Liver (tissue), 9 donors: ENCODE data around the gene RUFY4. TPM values are rescaled to one million over a fixed set of nuclear protein-coding genes. Genes with fewer than 3 reads are reported as not detected.

Experiments used
- DNase-seq: peaks from one replicate; pipeline ENCODE4 v3.0.0-alpha.2; 2017; ENCODE audit warnings: low spot score
- H3K27ac ChIP-seq, 2 donors: one replicate each; pipeline ENCODE4 v1.7.0; 2013; ENCODE audit warnings: inconsistent platforms in 2 of 2, low read length in 2 of 2, control low read depth in 1 of 2, low read depth in 1 of 2, mild to moderate bottlenecking in 1 of 2
- H3K27me3 ChIP-seq, 4 donors: one replicate each; pipeline versions ENCODE4 v1.6.1 to v1.7.0; 2013; ENCODE audit warnings: low read length in 3 of 4, inconsistent platforms in 1 of 4, mild to moderate bottlenecking in 1 of 4, moderate library complexity in 1 of 4; ENCODE audit not compliant: control insufficient read depth in 4 of 4, insufficient read depth in 4 of 4
- H3K36me3 ChIP-seq, 4 donors: one replicate each; pipeline versions ENCODE4 v1.6.1 to v1.7.0; 2013; ENCODE audit warnings: low read length in 3 of 4, mild to moderate bottlenecking in 3 of 4, low read depth in 1 of 4, moderate library complexity in 1 of 4; ENCODE audit not compliant: control insufficient read depth in 4 of 4, insufficient read depth in 3 of 4
- H3K4me1 ChIP-seq, 4 donors: one replicate each; pipeline versions ENCODE4 v1.6.1 to v1.7.0; 2013; ENCODE audit warnings: low read length in 3 of 4, mild to moderate bottlenecking in 3 of 4, moderate library complexity in 1 of 4; ENCODE audit not compliant: control insufficient read depth in 4 of 4, insufficient read depth in 4 of 4
- H3K4me3 ChIP-seq, 3 donors: one replicate each; pipeline versions ENCODE4 v1.6.1 to v1.7.0; 2013; ENCODE audit warnings: low read length in 3 of 3, control low read depth in 1 of 3, low read depth in 1 of 3, mild to moderate bottlenecking in 1 of 3
- H3K9ac ChIP-seq, 2 donors: one replicate each; pipeline ENCODE4 v1.7.0; 2013; ENCODE audit warnings: low read length in 2 of 2, mild to moderate bottlenecking in 2 of 2, moderate library complexity in 2 of 2, control low read depth in 1 of 2, low read depth in 1 of 2
- H3K9me3 ChIP-seq, 4 donors: one replicate each; pipeline versions ENCODE4 v1.6.1 to v1.7.0; 2013; ENCODE audit warnings: low read length in 3 of 4; ENCODE audit not compliant: control insufficient read depth in 4 of 4
- CTCF ChIP-seq: fragments of 150-350 bp; IDR thresholded peaks from 2 replicates; pipeline ENCODE4 v1.5.1; 2017; ENCODE audit warnings: improper control_type of control experiment, low read depth, low read length; ENCODE audit not compliant: missing input control
- EGR1 ChIP-seq, 2 donors: IDR thresholded peaks; 2 replicates each; pipeline ENCODE4 v1.6.1; 2016 to 2018; ENCODE audit warnings: antibody characterized with exemption in 2 of 2, low read depth in 2 of 2
- FOXA1 ChIP-seq: IDR thresholded peaks from 2 replicates; pipeline ENCODE4 v1.6.1; 2016; ENCODE audit warnings: antibody characterized with exemption
- FOXA2 ChIP-seq: IDR thresholded peaks from 2 replicates; pipeline ENCODE4 v1.6.1; 2016; ENCODE audit warnings: antibody characterized with exemption
- GABPA ChIP-seq, 2 donors: IDR thresholded peaks in 1 of 2; conservative IDR thresholded peaks in 1 of 2; 2 replicates each; pipeline ENCODE4 v1.6.1; 2016; ENCODE audit warnings: antibody characterized with exemption in 2 of 2, mild to moderate bottlenecking in 1 of 2, moderate library complexity in 1 of 2
- HNF4A ChIP-seq, 2 donors: conservative IDR thresholded peaks; 2 replicates each; pipeline ENCODE4 v1.6.1; 2016; ENCODE audit warnings: antibody characterized with exemption in 2 of 2, mild to moderate bottlenecking in 2 of 2
- HNF4G ChIP-seq: IDR thresholded peaks from 2 replicates; pipeline ENCODE4 v1.6.1; 2016; ENCODE audit warnings: antibody characterized with exemption
- JUND ChIP-seq, 2 donors: IDR thresholded peaks; 2 replicates each; pipeline ENCODE4 v1.6.1; 2016; ENCODE audit warnings: antibody characterized with exemption in 2 of 2
- MAX ChIP-seq: IDR thresholded peaks from 2 replicates; pipeline ENCODE4 v1.6.1; 2016; ENCODE audit warnings: antibody characterized with exemption
- NR2F2 ChIP-seq: IDR thresholded peaks from 2 replicates; pipeline ENCODE4 v1.6.1; 2016; ENCODE audit warnings: antibody characterized with exemption
- RAD21 ChIP-seq, 2 donors: IDR thresholded peaks; 2 replicates each; pipeline ENCODE4 v1.6.1; 2016; ENCODE audit warnings: antibody characterized with exemption in 2 of 2, mild to moderate bottlenecking in 2 of 2
- RXRA ChIP-seq, 2 donors: IDR thresholded peaks; 2 replicates each; pipeline ENCODE4 v1.6.1; 2017 to 2018; ENCODE audit warnings: antibody characterized with exemption in 2 of 2, mild to moderate bottlenecking in 1 of 2
- SP1 ChIP-seq: IDR thresholded peaks from 2 replicates; pipeline ENCODE4 v1.6.1; 2018; ENCODE audit warnings: antibody characterized with exemption, mild to moderate bottlenecking
- TAF1 ChIP-seq: conservative IDR thresholded peaks from 2 replicates; pipeline ENCODE4 v1.6.1; 2016; ENCODE audit warnings: antibody characterized with exemption, mild to moderate bottlenecking
- YY1 ChIP-seq: IDR thresholded peaks from 2 replicates; pipeline ENCODE4 v1.6.1; 2016; ENCODE audit warnings: antibody characterized with exemption, mild to moderate bottlenecking
- WGBS: extraction: QIAGEN DNeasy Blood & Tissue Kit; methylation state at CpG from one replicate; pipeline ENCODE4 v1.1.7; 2013; 5-methylcytosine and 5-hydroxymethylcytosine counted together
- polyA plus RNA-seq, 2 donors: library from polyadenylated mRNA; stranded (reverse) in 1 of 2; unstranded in 1 of 2; fragments of 200-250 nt in 1 of 2; fragments of >200 nt in 1 of 2; fragmentation: Nextera tagmentation in 1 of 2; extraction: Ambion mirVana in 1 of 2; gene quantifications; one replicate each; pipeline versions ENCODE4 v1.2.1 to v1.2.3, GENCODE V29; 2013 to 2015
- total RNA-seq, 2 donors: library from RNA; depleted of rRNA; stranded (reverse); fragments of >200 nt; gene quantifications; one replicate each; pipeline ENCODE4 v1.2.3, GENCODE V29; 2014
- TF ChIP-seq, protein P1 (sequence below): IDR thresholded peaks from 2 replicates; pipeline ENCODE4 v1.6.1; 2016; ENCODE audit warnings: antibody characterized with exemption, mild to moderate bottlenecking
- TF ChIP-seq, protein P2 (sequence below): IDR thresholded peaks from 2 replicates; pipeline ENCODE4 v1.6.1; 2016; ENCODE audit warnings: antibody characterized with exemption
- TF ChIP-seq, protein P3 (sequence below): IDR thresholded peaks from 2 replicates; pipeline ENCODE4 v1.6.1; 2016; ENCODE audit warnings: antibody characterized with exemption
- donor health status: healthy.
- donor health status: healthy.
- donor health status: healthy.
- donor health status: healthy.
- donor health status: healthy.

Gene RUFY4
- total and polyA plus RNA-seq, 4 donors = 0.05 to 0.08 (median 0.08) TPM; not detected in 1

DNA sequence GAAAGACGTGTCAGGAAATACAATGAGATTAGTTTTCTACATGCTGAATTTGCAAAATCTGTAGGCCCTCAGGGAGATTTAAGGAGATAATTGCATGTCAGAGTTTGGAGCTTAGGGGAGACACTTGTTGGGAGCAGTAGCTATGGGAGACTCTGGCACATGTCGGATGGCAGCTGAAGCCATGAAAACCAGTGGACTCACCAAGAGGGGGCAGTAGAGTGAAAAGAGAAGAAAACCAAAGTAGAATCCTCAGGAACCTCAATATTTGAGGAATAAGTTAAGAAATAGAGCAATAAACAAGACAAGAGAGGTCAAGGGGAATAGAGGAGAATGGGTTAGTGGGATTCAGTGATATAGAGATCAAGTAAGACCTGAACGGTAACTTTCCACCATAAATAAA lies 24.8 kb downstream of the RUFY4 start:
- no peak overlapping the region for H3K9ac ChIP-seq
- H3K4me3 ChIP-seq = no peak overlapping the region
- no peaks in the 10 kb centered on the region for H3K27me3 ChIP-seq
- TF ChIP-seq RXRA (IDR thresholded peaks at IDR 0.05) (no peak), EGR1 (IDR thresholded peaks at IDR 0.05; ENCODE audit: low read depth in 2 of 2) (no peak), FOXA1 (no peak), GABPA (IDR thresholded peaks at IDR 0.05 in 1 of 2, conservative IDR thresholded peaks at IDR 0.05 in 1 of 2) (no peak), TAF1 (no peak), FOXA2 (no peak), YY1 (no peak), HNF4G (no peak), CTCF (no peak), MAX (no peak), JUND (IDR thresholded peaks at IDR 0.05) (no peak), NR2F2 (no peak), RAD21 (IDR thresholded peaks at IDR 0.05) (no peak), HNF4A (conservative IDR thresholded peaks at IDR 0.05) (no peak), SP1 (no peak)
- TF ChIP-seq, protein P1, sequence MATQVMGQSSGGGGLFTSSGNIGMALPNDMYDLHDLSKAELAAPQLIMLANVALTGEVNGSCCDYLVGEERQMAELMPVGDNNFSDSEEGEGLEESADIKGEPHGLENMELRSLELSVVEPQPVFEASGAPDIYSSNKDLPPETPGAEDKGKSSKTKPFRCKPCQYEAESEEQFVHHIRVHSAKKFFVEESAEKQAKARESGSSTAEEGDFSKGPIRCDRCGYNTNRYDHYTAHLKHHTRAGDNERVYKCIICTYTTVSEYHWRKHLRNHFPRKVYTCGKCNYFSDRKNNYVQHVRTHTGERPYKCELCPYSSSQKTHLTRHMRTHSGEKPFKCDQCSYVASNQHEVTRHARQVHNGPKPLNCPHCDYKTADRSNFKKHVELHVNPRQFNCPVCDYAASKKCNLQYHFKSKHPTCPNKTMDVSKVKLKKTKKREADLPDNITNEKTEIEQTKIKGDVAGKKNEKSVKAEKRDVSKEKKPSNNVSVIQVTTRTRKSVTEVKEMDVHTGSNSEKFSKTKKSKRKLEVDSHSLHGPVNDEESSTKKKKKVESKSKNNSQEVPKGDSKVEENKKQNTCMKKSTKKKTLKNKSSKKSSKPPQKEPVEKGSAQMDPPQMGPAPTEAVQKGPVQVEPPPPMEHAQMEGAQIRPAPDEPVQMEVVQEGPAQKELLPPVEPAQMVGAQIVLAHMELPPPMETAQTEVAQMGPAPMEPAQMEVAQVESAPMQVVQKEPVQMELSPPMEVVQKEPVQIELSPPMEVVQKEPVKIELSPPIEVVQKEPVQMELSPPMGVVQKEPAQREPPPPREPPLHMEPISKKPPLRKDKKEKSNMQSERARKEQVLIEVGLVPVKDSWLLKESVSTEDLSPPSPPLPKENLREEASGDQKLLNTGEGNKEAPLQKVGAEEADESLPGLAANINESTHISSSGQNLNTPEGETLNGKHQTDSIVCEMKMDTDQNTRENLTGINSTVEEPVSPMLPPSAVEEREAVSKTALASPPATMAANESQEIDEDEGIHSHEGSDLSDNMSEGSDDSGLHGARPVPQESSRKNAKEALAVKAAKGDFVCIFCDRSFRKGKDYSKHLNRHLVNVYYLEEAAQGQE = no peak
- TF ChIP-seq, protein P2, sequence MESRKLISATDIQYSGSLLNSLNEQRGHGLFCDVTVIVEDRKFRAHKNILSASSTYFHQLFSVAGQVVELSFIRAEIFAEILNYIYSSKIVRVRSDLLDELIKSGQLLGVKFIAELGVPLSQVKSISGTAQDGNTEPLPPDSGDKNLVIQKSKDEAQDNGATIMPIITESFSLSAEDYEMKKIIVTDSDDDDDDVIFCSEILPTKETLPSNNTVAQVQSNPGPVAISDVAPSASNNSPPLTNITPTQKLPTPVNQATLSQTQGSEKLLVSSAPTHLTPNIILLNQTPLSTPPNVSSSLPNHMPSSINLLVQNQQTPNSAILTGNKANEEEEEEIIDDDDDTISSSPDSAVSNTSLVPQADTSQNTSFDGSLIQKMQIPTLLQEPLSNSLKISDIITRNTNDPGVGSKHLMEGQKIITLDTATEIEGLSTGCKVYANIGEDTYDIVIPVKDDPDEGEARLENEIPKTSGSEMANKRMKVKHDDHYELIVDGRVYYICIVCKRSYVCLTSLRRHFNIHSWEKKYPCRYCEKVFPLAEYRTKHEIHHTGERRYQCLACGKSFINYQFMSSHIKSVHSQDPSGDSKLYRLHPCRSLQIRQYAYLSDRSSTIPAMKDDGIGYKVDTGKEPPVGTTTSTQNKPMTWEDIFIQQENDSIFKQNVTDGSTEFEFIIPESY = no peak
- TF ChIP-seq, protein P3, sequence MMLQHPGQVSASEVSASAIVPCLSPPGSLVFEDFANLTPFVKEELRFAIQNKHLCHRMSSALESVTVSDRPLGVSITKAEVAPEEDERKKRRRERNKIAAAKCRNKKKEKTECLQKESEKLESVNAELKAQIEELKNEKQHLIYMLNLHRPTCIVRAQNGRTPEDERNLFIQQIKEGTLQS = no peak
- no peak overlapping the region for H3K27ac ChIP-seq
- H3K36me3 ChIP-seq = no peaks in the 10 kb centered on the region
- no peak for DNase-seq
- no peaks in the 10 kb centered on the region for H3K4me1 ChIP-seq
- H3K9me3 ChIP-seq = no peaks in the 10 kb centered on the region
- WGBS = 92% methylated on average over 3 of the region's 3 CpGs
